ENCODE results near the gene PLCH2. TPM values are rescaled to one million over a fixed set of nuclear protein-coding genes. Genes with fewer than 3 reads are reported as not detected.

PLCH2 gene
- total RNA-seq, 1 experiment from 2014 or later: 0.20 TPM

GRCh38 chr1:2533365-2533764 is 57.3 kb downstream of the PLCH2 start:
- in situ Hi-C loops (cut with HindIII; ENCODE audit: low sequenced_read_pairs): no loop called here
- no peak for DNase-seq (ENCODE audit: low spot score)

- in situ Hi-C loops (cut with HindIII; ENCODE audit: low sequenced_read_pairs): no loop called here
Measured at GRCh38 chr1:2534315-2534686, 58.2 kb downstream of the PLCH2 start.

GRCh38 chr1:2534687-2535441 is 58.8 kb downstream of the PLCH2 start:
- in situ Hi-C loops (cut with HindIII; ENCODE audit: low sequenced_read_pairs): no loop called here
- no peak for DNase-seq (ENCODE audit: low spot score)

More at GRCh38 chr1:2534315-2534686, 58.2 kb downstream of the PLCH2 start:
- DNase-seq (ENCODE audit: low spot score): no peak

- in situ Hi-C loops (cut with HindIII; ENCODE audit: low sequenced_read_pairs): no loop called here
Measured at GRCh38 chr1:2535455-2535854, 59.4 kb downstream of the PLCH2 start.

GRCh38 chr1:2535981-2536380 is 59.9 kb downstream of the PLCH2 start:
- no peak for DNase-seq (ENCODE audit: low spot score)
- in situ Hi-C loops (cut with HindIII; ENCODE audit: low sequenced_read_pairs): no loop called here

More at GRCh38 chr1:2535455-2535854, 59.4 kb downstream of the PLCH2 start:
- no peak for DNase-seq (ENCODE audit: low spot score)

- in situ Hi-C loops (cut with HindIII; ENCODE audit: low sequenced_read_pairs): no loop called here
- no peak for DNase-seq (ENCODE audit: low spot score)
Measured at GRCh38 chr1:2537784-2538115, 61.7 kb downstream of the PLCH2 start.

GRCh38 chr1:2538376-2538775 is 62.3 kb downstream of the PLCH2 start:
- in situ Hi-C loops (cut with HindIII; ENCODE audit: low sequenced_read_pairs): no loop called here
- no peak for DNase-seq (ENCODE audit: low spot score)

GRCh38 chr1:2538872-2539271 is 62.8 kb downstream of the PLCH2 start:
- in situ Hi-C loops (cut with HindIII; ENCODE audit: low sequenced_read_pairs): no loop called here
- DNase-seq (ENCODE audit: low spot score): no peak

- in situ Hi-C loops (cut with HindIII; ENCODE audit: low sequenced_read_pairs): no loop called here
- DNase-seq (ENCODE audit: low spot score): no peak
Measured at GRCh38 chr1:2539312-2539907, 63.3 kb downstream of the PLCH2 start.

- no peak for DNase-seq (ENCODE audit: low spot score)
- in situ Hi-C loops (cut with HindIII; ENCODE audit: low sequenced_read_pairs): no loop called here
Measured at GRCh38 chr1:2540816-2541492, 64.9 kb downstream of the PLCH2 start.

GRCh38 chr1:2541619-2542245 is 65.6 kb downstream of the PLCH2 start:
- in situ Hi-C loops (cut with HindIII; ENCODE audit: low sequenced_read_pairs): no loop called here

GRCh38 chr1:2542246-2542915 is 66.3 kb downstream of the PLCH2 start:
- no peak for DNase-seq (ENCODE audit: low spot score)
- in situ Hi-C loops (cut with HindIII; ENCODE audit: low sequenced_read_pairs): no loop called here

More at GRCh38 chr1:2541619-2542245, 65.6 kb downstream of the PLCH2 start:
- no peak for DNase-seq (ENCODE audit: low spot score)

GRCh38 chr1:2543543-2544092 is 67.5 kb downstream of the PLCH2 start:
- DNase-seq (ENCODE audit: low spot score): no peak
- in situ Hi-C loops (cut with HindIII; ENCODE audit: low sequenced_read_pairs): no loop called here

GRCh38 chr1:2544093-2544874 is 68.2 kb downstream of the PLCH2 start:
- no peak for DNase-seq (ENCODE audit: low spot score)
- in situ Hi-C loops (cut with HindIII; ENCODE audit: low sequenced_read_pairs): no loop called here

- no peak for DNase-seq (ENCODE audit: low spot score)
- in situ Hi-C loops (cut with HindIII; ENCODE audit: low sequenced_read_pairs): no loop called here
Measured at GRCh38 chr1:2544875-2545640, 69.0 kb downstream of the PLCH2 start.

- in situ Hi-C loops (cut with HindIII; ENCODE audit: low sequenced_read_pairs): no loop called here
Measured at GRCh38 chr1:2545754-2546514, 69.8 kb downstream of the PLCH2 start.

GRCh38 chr1:2546515-2547209 is 70.6 kb downstream of the PLCH2 start:
- in situ Hi-C loops (cut with HindIII; ENCODE audit: low sequenced_read_pairs): no loop called here
- no peak for DNase-seq (ENCODE audit: low spot score)

More at GRCh38 chr1:2545754-2546514, 69.8 kb downstream of the PLCH2 start:
- DNase-seq (ENCODE audit: low spot score): peak; percentile 60

All from G401 (cell line).